GM20000 (cell line): Measurements from ENCODE around the gene SGPL1.

Experiments used
- DNase-seq: peaks from one replicate; pipeline ENCODE4 v3.0.0; 2012; ENCODE audit warnings: low spot score
- CTCF ChIP-seq: IDR thresholded peaks from 2 replicates; pipeline ENCODE4 v1.5.1; 2012; ENCODE audit warnings: mild to moderate bottlenecking, control low read depth; ENCODE audit errors: extremely low read depth, missing control alignments

SGPL1 gene

DNA sequence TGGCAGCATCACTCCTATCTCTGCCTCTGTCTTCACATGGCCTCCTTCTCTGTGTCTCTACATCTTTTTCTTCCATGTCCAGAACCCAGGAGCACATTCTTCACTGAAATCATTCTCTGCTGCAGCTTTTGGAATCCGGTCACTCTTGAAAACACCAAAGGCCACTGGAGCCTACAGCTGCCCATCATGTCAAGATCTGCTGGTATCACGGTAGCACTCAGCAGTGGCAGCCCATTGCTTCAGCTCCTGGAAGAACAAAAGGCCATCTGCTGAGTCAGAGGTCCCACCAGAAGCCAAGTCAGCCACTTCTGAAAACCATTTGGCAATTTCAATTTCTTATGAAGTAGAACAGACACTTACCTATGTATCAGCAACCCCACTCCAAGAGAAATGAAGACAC is 78.7 kb downstream of the SGPL1 start:
- DNase-seq: no peak
- TF ChIP-seq CTCF: no peak

GRCh38 chr10:70896551-70896950 is 80.8 kb downstream of the SGPL1 start:
- no peak for DNase-seq
- no peak for TF ChIP-seq CTCF

GRCh38 chr10:70898687-70899086 is 82.9 kb downstream of the SGPL1 start:
- no peak for DNase-seq
- TF ChIP-seq CTCF: no peak

GRCh38 chr10:70899096-70899495 is 83.3 kb downstream of the SGPL1 start:
- TF ChIP-seq CTCF: no peak
- DNase-seq: no peak

DNA sequence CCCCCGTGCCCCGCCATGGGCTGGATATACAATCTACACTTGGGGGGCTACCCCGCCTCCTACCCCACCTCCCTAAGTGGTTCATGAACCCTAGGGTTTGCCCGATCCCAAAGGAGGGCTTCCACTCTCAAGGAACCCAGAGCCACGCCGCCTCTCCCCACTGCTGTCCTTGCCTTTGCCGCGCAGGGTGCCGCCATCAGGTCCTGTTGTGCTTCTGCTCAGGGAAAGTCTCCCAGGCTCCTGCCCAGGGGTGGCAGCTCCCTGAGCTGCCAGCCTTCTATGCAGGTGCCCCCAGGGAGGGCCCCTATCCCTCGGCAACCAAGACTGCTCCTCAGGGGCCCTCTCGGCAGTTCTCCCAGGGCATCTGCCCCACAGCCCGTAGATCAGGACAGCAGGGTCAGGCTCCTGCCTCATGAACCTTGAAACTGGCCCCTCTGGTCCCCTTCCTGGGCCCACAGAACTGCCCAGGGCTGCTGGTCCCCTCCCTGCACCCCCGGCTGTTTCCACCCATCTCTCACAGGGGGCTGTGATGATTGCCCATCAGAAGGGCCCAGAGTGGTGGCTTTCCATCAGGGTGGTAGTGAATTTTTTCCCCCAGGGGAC is 85.6 kb downstream of the SGPL1 start:
- DNase-seq: no peak
- no peak for TF ChIP-seq CTCF

- no peak for TF ChIP-seq CTCF
- DNase-seq: no peak
Observed at GRCh38 chr10:70902661-70903261, 87.0 kb downstream of the SGPL1 start.

- DNase-seq: peak; percentile 57
- peak; percentile 68 for TF ChIP-seq CTCF
Observed at GRCh38 chr10:70903262-70903921, 87.6 kb downstream of the SGPL1 start.
